ENCODE measurements around the gene ELOVL5.

ELOVL5 gene

GRCh38 chr6:53236241-53236640, 112.5 kb downstream of the ELOVL5 start:
- no peak for DNase-seq

DNA sequence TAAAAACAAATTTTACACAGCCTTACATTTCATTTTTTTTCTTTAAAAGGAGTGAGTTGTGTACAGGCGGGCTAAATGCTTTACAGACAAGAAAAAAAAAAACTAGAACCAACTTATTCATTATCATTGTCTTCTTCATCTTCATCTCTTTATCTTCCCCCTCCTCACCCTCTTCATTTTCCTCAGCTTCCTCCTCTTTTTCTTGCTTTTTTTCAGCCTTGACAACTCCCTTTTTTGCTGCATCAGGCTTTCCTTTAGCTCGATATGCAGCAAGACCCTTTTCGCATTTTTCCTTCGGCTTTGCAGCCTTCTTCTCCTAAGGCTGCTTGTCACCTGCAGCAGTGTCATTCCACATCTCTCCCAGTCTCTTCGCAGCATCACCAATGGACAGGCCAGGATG, 113.2 kb downstream of the ELOVL5 start:
- no peak for DNase-seq

GRCh38 chr6:53233309-53233708, 115.4 kb downstream of the ELOVL5 start:
- DNase-seq, result no peak

DNA sequence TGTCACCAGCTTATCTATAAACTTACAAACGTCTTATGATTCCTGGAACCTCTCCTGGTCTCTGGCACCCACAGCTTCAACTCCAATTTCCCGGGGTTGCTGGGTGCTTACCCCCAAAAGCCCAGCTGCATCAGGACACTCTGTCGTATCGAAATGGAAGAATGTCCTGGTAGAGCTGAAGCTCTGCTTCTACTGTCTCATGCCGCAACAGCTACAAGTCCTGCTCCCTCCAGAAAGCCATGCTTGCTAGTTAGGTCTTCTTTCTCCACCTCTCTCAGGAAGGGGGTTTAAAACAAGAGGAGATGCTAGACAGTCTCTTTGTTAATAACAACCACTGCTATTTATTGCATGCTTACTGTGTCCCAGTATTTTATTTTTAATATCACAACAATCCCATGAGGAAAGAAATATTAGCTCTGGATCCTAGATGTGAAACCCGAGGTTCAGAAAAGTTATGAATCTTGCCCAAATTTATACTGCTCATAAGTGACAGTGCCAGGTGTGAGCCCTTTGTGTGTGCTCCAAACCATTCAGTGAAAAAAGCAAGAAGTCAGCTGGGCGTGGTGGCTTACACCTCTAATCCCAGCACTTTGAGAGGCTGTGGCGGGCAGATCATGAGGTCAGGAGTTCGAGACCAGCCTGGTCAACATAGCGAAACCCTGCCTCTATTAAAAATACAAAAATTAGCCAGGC, 117.8 kb downstream of the ELOVL5 start:
- no peak for DNase-seq

- DNase-seq, result no peak
Measured at GRCh38 chr6:53227847-53228246, 120.9 kb downstream of the ELOVL5 start.

DNA sequence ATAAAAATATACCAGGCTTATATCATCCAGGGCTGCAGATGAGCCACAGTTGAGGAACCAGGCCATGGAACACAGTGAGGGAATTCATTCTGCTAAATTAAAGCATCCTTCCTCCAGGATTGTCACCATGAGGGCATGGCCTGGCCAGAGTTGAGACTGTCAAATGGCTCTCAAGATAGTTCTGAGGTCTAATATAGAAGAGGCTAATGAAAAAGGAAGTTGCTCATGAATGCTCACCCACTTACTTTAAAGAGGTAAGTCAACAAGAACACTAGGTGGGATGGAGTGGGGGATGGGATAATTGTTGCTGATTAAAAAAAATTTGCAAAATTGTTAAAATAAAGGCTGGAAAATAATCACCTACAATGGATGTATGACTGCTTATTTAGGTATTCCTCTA, 128.1 kb downstream of the ELOVL5 start:
- DNase-seq, result no peak
